Measurements from ENCODE around the gene ALDH3B2.
"Not testable (repeated sequence)": the region's sequence is repeated elsewhere in the genome, so short reads cannot be mapped to it uniquely, and the experiment has no call there.

Gene ALDH3B2

GRCh38 chr11:67685641-67686332, 11.4 kb upstream of the ALDH3B2 start:
- not testable (repeated sequence) for H3K4me3 ChIP-seq (ENCODE audit: low read depth, low read length); H3K9me3 ChIP-seq (ENCODE audit: control insufficient read depth, insufficient read depth, low read length); H3K27ac ChIP-seq (ENCODE audit: low read depth, low read length); H3K27me3 ChIP-seq (ENCODE audit: control insufficient read depth, insufficient read depth, low read length); H3K36me3 ChIP-seq (ENCODE audit: control insufficient read depth, insufficient read depth, low read length); H3K4me1 ChIP-seq (ENCODE audit: control insufficient read depth, insufficient read depth, low read length); H3K9ac ChIP-seq (ENCODE audit: low read depth, low read length)

- not testable (repeated sequence) for H3K4me3 ChIP-seq (ENCODE audit: low read depth, low read length); H3K27ac ChIP-seq (ENCODE audit: low read depth, low read length); H3K4me1 ChIP-seq (ENCODE audit: control insufficient read depth, insufficient read depth, low read length); H3K36me3 ChIP-seq (ENCODE audit: control insufficient read depth, insufficient read depth, low read length); H3K9me3 ChIP-seq (ENCODE audit: control insufficient read depth, insufficient read depth, low read length); H3K9ac ChIP-seq (ENCODE audit: low read depth, low read length); H3K27me3 ChIP-seq (ENCODE audit: control insufficient read depth, insufficient read depth, low read length)
These were observed 8.0 kb upstream of the ALDH3B2 start for GRCh38 chr11:67682126-67683034.

GRCh38 chr11:67680696-67681470, 6.5 kb upstream of the ALDH3B2 start:
- Histone ChIP-seq H3K9ac (ENCODE audit: low read depth, low read length) (no peak overlapping the region), H3K27me3 (ENCODE audit: control insufficient read depth, insufficient read depth, low read length) (no peaks in the 10 kb centered on the region), H3K4me3 (ENCODE audit: low read depth, low read length) (no peak overlapping the region), H3K36me3 (ENCODE audit: control insufficient read depth, insufficient read depth, low read length) (no peaks in the 10 kb centered on the region), H3K9me3 (ENCODE audit: control insufficient read depth, insufficient read depth, low read length) (no peaks in the 10 kb centered on the region), H3K4me1 (ENCODE audit: control insufficient read depth, insufficient read depth, low read length) (no peaks in the 10 kb centered on the region), H3K27ac (ENCODE audit: low read depth, low read length) (no peak overlapping the region)

GRCh38 chr11:67675058-67675747, 780 bp upstream of the ALDH3B2 start:
- H3K36me3 ChIP-seq (ENCODE audit: control insufficient read depth, insufficient read depth, low read length), result no peaks in the 10 kb centered on the region
- no peak overlapping the region for H3K9ac ChIP-seq (ENCODE audit: low read depth, low read length)
- no peak overlapping the region for H3K27ac ChIP-seq (ENCODE audit: low read depth, low read length)
- no peaks in the 10 kb centered on the region for H3K27me3 ChIP-seq (ENCODE audit: control insufficient read depth, insufficient read depth, low read length)
- H3K4me1 ChIP-seq (ENCODE audit: control insufficient read depth, insufficient read depth, low read length), result peaks cover 7% of the 10 kb centered on the region; the same call in 1 of the 2 replicates
- H3K9me3 ChIP-seq (ENCODE audit: control insufficient read depth, insufficient read depth, low read length), result no peaks in the 10 kb centered on the region
- no peak overlapping the region for H3K4me3 ChIP-seq (ENCODE audit: low read depth, low read length)

- Histone ChIP-seq H3K9ac (ENCODE audit: low read depth, low read length) (no peak overlapping the region), H3K36me3 (ENCODE audit: control insufficient read depth, insufficient read depth, low read length) (no peaks in the 10 kb centered on the region), H3K4me1 (ENCODE audit: control insufficient read depth, insufficient read depth, low read length) (peaks cover 7% of the 10 kb centered on the region; the same call in 1 of the 2 replicates), H3K4me3 (ENCODE audit: low read depth, low read length) (no peak overlapping the region), H3K9me3 (ENCODE audit: control insufficient read depth, insufficient read depth, low read length) (no peaks in the 10 kb centered on the region), H3K27ac (ENCODE audit: low read depth, low read length) (no peak overlapping the region), H3K27me3 (ENCODE audit: control insufficient read depth, insufficient read depth, low read length) (no peaks in the 10 kb centered on the region)
These were observed 521 bp downstream of the ALDH3B2 start for GRCh38 chr11:67673902-67674301.

- Histone ChIP-seq H3K4me1 (ENCODE audit: control insufficient read depth, insufficient read depth, low read length) (peaks cover 7% of the 10 kb centered on the region; the same call in 1 of the 2 replicates), H3K27me3 (ENCODE audit: control insufficient read depth, insufficient read depth, low read length) (no peaks in the 10 kb centered on the region), H3K27ac (ENCODE audit: low read depth, low read length) (no peak overlapping the region), H3K36me3 (ENCODE audit: control insufficient read depth, insufficient read depth, low read length) (no peaks in the 10 kb centered on the region), H3K4me3 (ENCODE audit: low read depth, low read length) (no peak overlapping the region), H3K9me3 (ENCODE audit: control insufficient read depth, insufficient read depth, low read length) (no peaks in the 10 kb centered on the region), H3K9ac (ENCODE audit: low read depth, low read length) (no peak overlapping the region)
These were observed 1.1 kb downstream of the ALDH3B2 start for GRCh38 chr11:67673358-67673757.

GRCh38 chr11:67671211-67671520, 3.3 kb downstream of the ALDH3B2 start:
- Histone ChIP-seq H3K27me3 (ENCODE audit: control insufficient read depth, insufficient read depth, low read length) (no peaks in the 10 kb centered on the region), H3K27ac (ENCODE audit: low read depth, low read length) (no peak overlapping the region), H3K9me3 (ENCODE audit: control insufficient read depth, insufficient read depth, low read length) (no peaks in the 10 kb centered on the region), H3K4me3 (ENCODE audit: low read depth, low read length) (no peak overlapping the region), H3K36me3 (ENCODE audit: control insufficient read depth, insufficient read depth, low read length) (no peaks in the 10 kb centered on the region), H3K4me1 (ENCODE audit: control insufficient read depth, insufficient read depth, low read length) (peaks cover 7% of the 10 kb centered on the region; the same call in 1 of the 2 replicates), H3K9ac (ENCODE audit: low read depth, low read length) (no peak overlapping the region)

- no peak overlapping the region for H3K4me3 ChIP-seq (ENCODE audit: low read depth, low read length)
- no peak overlapping the region for H3K9ac ChIP-seq (ENCODE audit: low read depth, low read length)
- H3K27ac ChIP-seq (ENCODE audit: low read depth, low read length), result no peak overlapping the region
- no peaks in the 10 kb centered on the region for H3K9me3 ChIP-seq (ENCODE audit: control insufficient read depth, insufficient read depth, low read length)
- no peaks in the 10 kb centered on the region for H3K27me3 ChIP-seq (ENCODE audit: control insufficient read depth, insufficient read depth, low read length)
- no peaks in the 10 kb centered on the region for H3K36me3 ChIP-seq (ENCODE audit: control insufficient read depth, insufficient read depth, low read length)
- peaks cover 7% of the 10 kb centered on the region; the same call in 1 of the 2 replicates for H3K4me1 ChIP-seq (ENCODE audit: control insufficient read depth, insufficient read depth, low read length)
These were observed 3.9 kb downstream of the ALDH3B2 start for GRCh38 chr11:67670316-67671210.

GRCh38 chr11:67668192-67668551, 6.3 kb downstream of the ALDH3B2 start:
- Histone ChIP-seq H3K4me3 (ENCODE audit: low read depth, low read length) (no peak overlapping the region), H3K4me1 (ENCODE audit: control insufficient read depth, insufficient read depth, low read length) (no peaks in the 10 kb centered on the region), H3K27me3 (ENCODE audit: control insufficient read depth, insufficient read depth, low read length) (no peaks in the 10 kb centered on the region), H3K9ac (ENCODE audit: low read depth, low read length) (no peak overlapping the region), H3K36me3 (ENCODE audit: control insufficient read depth, insufficient read depth, low read length) (no peaks in the 10 kb centered on the region), H3K27ac (ENCODE audit: low read depth, low read length) (no peak overlapping the region), H3K9me3 (ENCODE audit: control insufficient read depth, insufficient read depth, low read length) (no peaks in the 10 kb centered on the region)
